Left lung (tissue), 10 donors: ENCODE measurements around the gene MAL. TPM values are rescaled to one million over a fixed set of nuclear protein-coding genes. Genes with fewer than 3 reads are reported as not detected.
A peak's percentile ranks its signal among the peaks of the same experiment; 100 is the strongest.

Experiments used
- ATAC-seq: fragments of 200-7000 bp; cut with Tn5 transposase; one replicate; pipeline ENCODE4 v1.9.1; 2020; ENCODE audit warnings: moderate library complexity
- DNase-seq, 4 donors: peaks; one replicate each; pipeline ENCODE4 v3.0.0-alpha.2; 2013 to 2020
- H3K27ac ChIP-seq, 2 donors: fragments of 200-600 bp; sonication (generic) in 1 of 2; one replicate each; pipeline versions ENCODE4 v1.5.0 to v1.8.0; 2020 to 2021
- H3K27me3 ChIP-seq, 2 donors: fragments of 200-600 bp; sonication (generic) in 1 of 2; one replicate each; pipeline versions ENCODE4 v1.5.0 to v1.8.0; 2020 to 2021
- H3K36me3 ChIP-seq, 2 donors: fragments of 200-600 bp; sonication (generic) in 1 of 2; one replicate each; pipeline versions ENCODE4 v1.5.0 to v1.8.0; 2020 to 2021
- H3K4me1 ChIP-seq, 2 donors: fragments of 200-600 bp; one replicate each; pipeline ENCODE4 v1.8.0; 2021
- H3K4me3 ChIP-seq, 2 donors: fragments of 200-600 bp; sonication (generic) in 1 of 2; one replicate each; pipeline versions ENCODE4 v1.5.0 to v1.8.0; 2020 to 2021; ENCODE audit warnings: mild to moderate bottlenecking in 1 of 2
- H3K9me3 ChIP-seq, 2 donors: fragments of 200-600 bp; sonication (generic) in 1 of 2; one replicate each; pipeline versions ENCODE4 v1.5.0 to v1.8.0; 2020 to 2021
- CTCF ChIP-seq, 2 donors: fragments of 200-600 bp; sonication (generic) in 1 of 2; IDR thresholded peaks; one replicate each; pipeline versions ENCODE4 v1.5.0 to v1.8.0; 2021; ENCODE audit warnings: antibody characterized with exemption in 2 of 2
- intact Hi-C, 2 donors: fragments of 100-400 bp; cut with DNase I; formaldehyde crosslinking; loops; one replicate each; pipeline versions ENCODE4 v1.11.2 to v1.14.2; 2022
- polyA plus RNA-seq, 6 donors: library from polyadenylated mRNA; unstranded; fragments of 120-200 nt; gene quantifications; one replicate each; pipeline ENCODE4 v1.2.1, GENCODE V29; 2013; ENCODE audit not compliant: insufficient read length in 6 of 6
- total RNA-seq, 2 donors: library from RNA; stranded (reverse); fragmentation: NEBNext Ultra II Directional; extraction: Animal tissue kit (Norgen Biotek cat#: 25700); gene quantifications; one replicate each; pipeline ENCODE4 v1.2.1, GENCODE V29; 2021
- donor health status: DM: no; HTN: yes; CAD: no.
- donor health status: DM: no; HTN: no; CAD: no.

The MAL gene
- total and polyA plus RNA-seq, 8 donors: 0.76 to 13.6 (median 1.8) TPM

GRCh38 chr2:94996305-94997100 lies 29.0 kb upstream of the MAL start:
- no peaks in the 10 kb centered on the region for H3K4me1 ChIP-seq
- ATAC-seq (no peak), DNase-seq (peak in 1 of 4 donors; percentile 17)
- no peak overlapping the region for H3K4me3 ChIP-seq
- TF ChIP-seq CTCF (IDR thresholded peaks at IDR 0.05): no peak
- no peaks in the 10 kb centered on the region for H3K9me3 ChIP-seq
- intact Hi-C loops: no loop called here
- peaks cover 0 to 34% of the 10 kb centered on the region in 2 donors for H3K27me3 ChIP-seq
- H3K36me3 ChIP-seq: no peaks in the 10 kb centered on the region
- no peak overlapping the region for H3K27ac ChIP-seq

GRCh38 chr2:94997981-94998930 lies 27.3 kb upstream of the MAL start:
- Histone ChIP-seq H3K36me3 (no peaks in the 10 kb centered on the region), H3K27ac (no peak overlapping the region), H3K4me3 (no peak overlapping the region), H3K9me3 (no peaks in the 10 kb centered on the region), H3K27me3 (peaks cover 0 to 34% of the 10 kb centered on the region in 2 donors), H3K4me1 (no peaks in the 10 kb centered on the region)
- no peak for TF ChIP-seq CTCF (IDR thresholded peaks at IDR 0.05)
- peak in 1 of 4 donors; percentile 28 for DNase-seq
- ATAC-seq: peak; percentile 73
- intact Hi-C loops: no loop called here

GRCh38 chr2:94999431-94999883 lies 26.1 kb upstream of the MAL start:
- H3K36me3 ChIP-seq: no peaks in the 10 kb centered on the region
- H3K27me3 ChIP-seq: peaks cover 0 to 38% of the 10 kb centered on the region in 2 donors
- no peaks in the 10 kb centered on the region for H3K9me3 ChIP-seq
- TF ChIP-seq CTCF (IDR thresholded peaks at IDR 0.05): no peak
- no peak overlapping the region for H3K4me3 ChIP-seq
- no peak for ATAC-seq
- H3K27ac ChIP-seq: no peak overlapping the region
- peak in 1 of 4 donors; percentile 27 for DNase-seq
- intact Hi-C loops: no loop called here
- no peaks in the 10 kb centered on the region for H3K4me1 ChIP-seq

DNA sequence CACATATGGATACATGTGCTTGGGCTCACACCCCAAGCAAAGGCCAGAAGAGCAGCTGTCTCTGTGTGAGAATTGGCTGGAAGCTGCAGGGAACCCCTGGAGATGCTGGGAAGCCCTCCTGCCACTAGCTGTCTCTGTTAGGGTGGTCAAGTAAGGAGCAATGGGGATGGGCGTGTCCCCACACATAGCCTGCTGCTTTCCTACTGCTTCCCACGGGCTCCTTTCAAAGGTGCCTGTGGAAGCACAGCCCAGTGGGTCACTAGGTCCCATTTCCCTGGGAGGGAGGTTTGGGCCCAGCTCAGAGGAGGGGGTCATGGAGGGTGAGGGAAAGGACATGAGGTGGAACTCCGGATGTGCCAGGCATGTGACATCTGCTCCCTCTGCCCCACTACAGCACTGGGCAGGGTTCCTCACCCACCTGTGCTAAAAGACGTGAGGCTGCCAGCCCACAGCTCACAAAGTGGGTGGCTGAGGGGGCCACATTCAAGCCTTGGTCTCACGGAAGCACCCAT lies 24.4 kb upstream of the MAL start:
- Histone ChIP-seq H3K4me3 (no peak overlapping the region), H3K27me3 (peaks cover 0 to 42% of the 10 kb centered on the region in 2 donors), H3K36me3 (no peaks in the 10 kb centered on the region), H3K9me3 (no peaks in the 10 kb centered on the region), H3K4me1 (no peaks in the 10 kb centered on the region), H3K27ac (no peak overlapping the region)
- intact Hi-C loops: no loop called here
- DNase-seq (no peak), ATAC-seq (no peak)
- TF ChIP-seq CTCF (IDR thresholded peaks at IDR 0.05): no peak
